ENCODE data around the gene NBPF3.
"Not testable (repeated sequence)": the region's sequence is repeated elsewhere in the genome, so short reads cannot be mapped to it uniquely, and the experiment has no call there.

The NBPF3 gene

GRCh38 chr1:21396516-21396915 is 43.4 kb upstream of the NBPF3 start:
- Histone ChIP-seq H3K4me2 (ENCODE audit: low read depth, low read length) (no peak overlapping the region), H4K20me1 (ENCODE audit: insufficient read depth, low read length) (no peaks in the 10 kb centered on the region), H3K4me3 (ENCODE audit: low read length) (no peak overlapping the region), H2AFZ (ENCODE audit: low read length) (no peak overlapping the region), H3F3A (ENCODE audit: insufficient read depth, low read length) (no peaks in the 10 kb centered on the region), H3K4me1 (ENCODE audit: low read length) (no peaks in the 10 kb centered on the region), H3K36me3 (replicated peaks; ENCODE audit: insufficient read depth, low read length) (no peaks in the 10 kb centered on the region), H3K9ac (ENCODE audit: low read length) (no peak overlapping the region), H3K27ac (ENCODE audit: low read length) (no peak overlapping the region), H3K79me2 (ENCODE audit: low read length) (no peaks in the 10 kb centered on the region), H3K9me2 (replicated peaks; ENCODE audit: insufficient read depth, low read length) (no peaks in the 10 kb centered on the region), H3K27me3 (replicated peaks; ENCODE audit: insufficient read depth, low read length) (0 out of 2 replicates have a peak, but pooled peaks cover under 1% of the 10 kb centered on the region), H3K9me3 (replicated peaks; ENCODE audit: insufficient read depth, low read length) (no peaks in the 10 kb centered on the region)
- no peak for DNase-seq
- no peak for TF ChIP-seq CTCF (IDR thresholded peaks at IDR 0.05; ENCODE audit: low read length)
- TF ChIP-seq EZH2phosphoT487 (IDR thresholded peaks at IDR 0.05; ENCODE audit: low read length): no peak
- no peak for TF ChIP-seq EZH2 (optimal IDR thresholded peaks at IDR 0.05; ENCODE audit: low read depth, low read length)

GRCh38 chr1:21397813-21398188 is 42.1 kb upstream of the NBPF3 start:
- no peak overlapping the region for H3K4me3 ChIP-seq (ENCODE audit: low read length)
- no peak overlapping the region for H3K27ac ChIP-seq (ENCODE audit: low read length)
- H3F3A ChIP-seq (ENCODE audit: insufficient read depth, low read length): no peaks in the 10 kb centered on the region
- H4K20me1 ChIP-seq (ENCODE audit: insufficient read depth, low read length): no peaks in the 10 kb centered on the region
- no peak overlapping the region for H2AFZ ChIP-seq (ENCODE audit: low read length)
- H3K9ac ChIP-seq (ENCODE audit: low read length): no peak overlapping the region
- no peaks in the 10 kb centered on the region for H3K4me1 ChIP-seq (ENCODE audit: low read length)
- H3K9me3 ChIP-seq (replicated peaks; ENCODE audit: insufficient read depth, low read length): no peaks in the 10 kb centered on the region
- no peaks in the 10 kb centered on the region for H3K27me3 ChIP-seq (replicated peaks; ENCODE audit: insufficient read depth, low read length)
- H3K36me3 ChIP-seq (replicated peaks; ENCODE audit: insufficient read depth, low read length): no peaks in the 10 kb centered on the region
- no peak for TF ChIP-seq EZH2 (optimal IDR thresholded peaks at IDR 0.05; ENCODE audit: low read depth, low read length)
- no peak for TF ChIP-seq EZH2phosphoT487 (IDR thresholded peaks at IDR 0.05; ENCODE audit: low read length)
- no peak for TF ChIP-seq CTCF (IDR thresholded peaks at IDR 0.05; ENCODE audit: low read length)
- no peaks in the 10 kb centered on the region for H3K79me2 ChIP-seq (ENCODE audit: low read length)
- H3K4me2 ChIP-seq (ENCODE audit: low read depth, low read length): no peak overlapping the region
- DNase-seq: no peak
- H3K9me2 ChIP-seq (replicated peaks; ENCODE audit: insufficient read depth, low read length): no peaks in the 10 kb centered on the region

GRCh38 chr1:21401726-21402346 is 38.1 kb upstream of the NBPF3 start:
- not testable (repeated sequence) for H3F3A ChIP-seq (ENCODE audit: insufficient read depth, low read length); H3K36me3 ChIP-seq (replicated peaks; ENCODE audit: insufficient read depth, low read length); H3K27me3 ChIP-seq (replicated peaks; ENCODE audit: insufficient read depth, low read length); DNase-seq; H3K4me3 ChIP-seq (ENCODE audit: low read length); H2AFZ ChIP-seq (ENCODE audit: low read length); H3K4me2 ChIP-seq (ENCODE audit: low read depth, low read length); H3K9me2 ChIP-seq (replicated peaks; ENCODE audit: insufficient read depth, low read length); H4K20me1 ChIP-seq (ENCODE audit: insufficient read depth, low read length); H3K79me2 ChIP-seq (ENCODE audit: low read length); H3K4me1 ChIP-seq (ENCODE audit: low read length); H3K9ac ChIP-seq (ENCODE audit: low read length); H3K27ac ChIP-seq (ENCODE audit: low read length); H3K9me3 ChIP-seq (replicated peaks; ENCODE audit: insufficient read depth, low read length)

GRCh38 chr1:21406659-21407058 is 33.3 kb upstream of the NBPF3 start:
- no peaks in the 10 kb centered on the region for H3F3A ChIP-seq (ENCODE audit: insufficient read depth, low read length)
- no peaks in the 10 kb centered on the region for H4K20me1 ChIP-seq (ENCODE audit: insufficient read depth, low read length)
- no peaks in the 10 kb centered on the region for H3K9me2 ChIP-seq (replicated peaks; ENCODE audit: insufficient read depth, low read length)
- no peak overlapping the region for H3K27ac ChIP-seq (ENCODE audit: low read length)
- no peaks in the 10 kb centered on the region for H3K27me3 ChIP-seq (replicated peaks; ENCODE audit: insufficient read depth, low read length)
- H3K36me3 ChIP-seq (replicated peaks; ENCODE audit: insufficient read depth, low read length): no peaks in the 10 kb centered on the region
- TF ChIP-seq EZH2 (optimal IDR thresholded peaks at IDR 0.05; ENCODE audit: low read depth, low read length) (no peak), EZH2phosphoT487 (IDR thresholded peaks at IDR 0.05; ENCODE audit: low read length) (no peak), CTCF (IDR thresholded peaks at IDR 0.05; ENCODE audit: low read length) (no peak)
- H3K79me2 ChIP-seq (ENCODE audit: low read length): no peaks in the 10 kb centered on the region
- H3K4me2 ChIP-seq (ENCODE audit: low read depth, low read length): no peak overlapping the region
- no peak overlapping the region for H3K9ac ChIP-seq (ENCODE audit: low read length)
- no peak overlapping the region for H3K4me3 ChIP-seq (ENCODE audit: low read length)
- no peaks in the 10 kb centered on the region for H3K4me1 ChIP-seq (ENCODE audit: low read length)
- H3K9me3 ChIP-seq (replicated peaks; ENCODE audit: insufficient read depth, low read length): no peaks in the 10 kb centered on the region
- no peak overlapping the region for H2AFZ ChIP-seq (ENCODE audit: low read length)
- DNase-seq: no peak

GRCh38 chr1:21409897-21410296 is 30.0 kb upstream of the NBPF3 start:
- H4K20me1 ChIP-seq (ENCODE audit: insufficient read depth, low read length); H3K9ac ChIP-seq (ENCODE audit: low read length); DNase-seq: not testable (repeated sequence)

More at GRCh38 chr1:21409897-21410296, 30.0 kb upstream of the NBPF3 start:
- not testable (repeated sequence) for H3K4me1 ChIP-seq (ENCODE audit: low read length); H3K79me2 ChIP-seq (ENCODE audit: low read length); H3K4me2 ChIP-seq (ENCODE audit: low read depth, low read length); H3K36me3 ChIP-seq (replicated peaks; ENCODE audit: insufficient read depth, low read length); H3K9me3 ChIP-seq (replicated peaks; ENCODE audit: insufficient read depth, low read length); H3K9me2 ChIP-seq (replicated peaks; ENCODE audit: insufficient read depth, low read length); H3K27me3 ChIP-seq (replicated peaks; ENCODE audit: insufficient read depth, low read length); H3K27ac ChIP-seq (ENCODE audit: low read length); H3F3A ChIP-seq (ENCODE audit: insufficient read depth, low read length); H2AFZ ChIP-seq (ENCODE audit: low read length); H3K4me3 ChIP-seq (ENCODE audit: low read length)
